GM18909 (cell line): ENCODE results near the gene DYNAP.

ENCODE experiments used
- ATAC-seq: cut with Tn5 transposase; IDR thresholded peaks from one replicate; pipeline ENCODE4 v1.9.1; 2021; ENCODE audit warnings: mild to moderate bottlenecking; ENCODE audit not compliant: unreplicated experiment, poor library complexity

The DYNAP gene

DNA sequence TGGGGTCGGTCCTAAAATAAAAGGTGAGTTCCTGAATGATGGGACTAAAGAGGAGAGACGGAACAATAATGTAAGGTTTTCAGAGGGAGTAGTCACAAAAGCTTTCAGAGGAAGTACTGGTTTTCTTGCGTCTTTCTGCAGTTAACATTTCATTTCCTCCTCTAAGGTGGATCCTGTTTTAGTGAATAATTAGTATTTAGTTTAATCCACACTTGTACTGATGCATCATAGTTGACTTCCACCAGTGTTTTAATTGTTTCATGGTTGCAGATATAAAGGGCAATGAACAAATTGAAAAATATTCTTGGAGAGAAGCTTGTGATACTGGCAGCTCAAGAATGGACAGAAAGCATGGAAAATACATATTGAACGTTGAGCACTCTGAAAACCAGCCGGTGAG lies at the start of gene DYNAP:
Gene DYNAP, plus strand, starts transcription at position 301 of the 400 bp plus-strand sequence. Its CDS starts 38 bp downstream, at position 339.
- ATAC-seq: no peak

- ATAC-seq: no peak
These were observed 39.5 kb upstream of the DYNAP start for GRCh38 chr18:54551590-54551989.

DNA sequence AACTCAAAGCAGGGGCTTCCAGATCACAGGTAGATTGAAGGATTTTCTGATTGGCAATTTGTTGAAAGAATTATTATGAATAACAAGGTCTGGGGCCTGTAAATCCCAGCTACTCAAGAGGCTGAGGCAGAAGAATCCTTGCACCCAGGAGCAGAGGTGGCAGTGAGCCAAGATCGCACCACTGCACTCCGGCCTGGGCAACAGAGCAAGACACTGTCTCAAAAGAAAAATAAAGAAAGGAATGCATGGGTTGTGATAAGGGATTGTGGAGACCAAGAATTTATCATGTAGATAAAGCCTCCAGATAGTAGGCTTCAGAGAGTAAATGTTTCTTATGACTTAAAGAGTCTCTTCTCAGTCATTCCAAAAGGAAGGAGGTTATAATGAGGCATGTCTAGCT lies 35.8 kb upstream of the DYNAP start:
- no peak for ATAC-seq

DNA sequence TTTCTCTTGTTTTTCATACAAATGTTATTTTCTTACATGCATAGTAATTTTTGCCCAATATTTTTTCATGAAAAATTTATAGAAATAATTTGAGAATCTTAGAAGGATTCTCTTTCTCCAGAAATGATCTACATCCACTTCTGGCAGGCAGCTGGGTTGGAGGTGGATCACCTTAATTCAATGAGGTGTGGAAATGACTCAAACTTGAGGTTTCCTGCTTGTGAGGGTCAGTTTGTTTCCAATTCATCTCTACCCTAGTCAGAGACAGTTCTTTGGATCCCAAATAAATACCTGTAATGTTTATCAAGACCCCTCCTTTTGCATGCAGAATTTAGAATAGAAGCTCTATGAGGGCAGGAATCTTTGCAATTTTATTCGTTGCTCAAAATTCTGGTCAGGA lies 35.0 kb upstream of the DYNAP start:
- ATAC-seq: no peak

- no peak for ATAC-seq
These were observed 33.1 kb upstream of the DYNAP start for GRCh38 chr18:54557958-54558357.

DNA sequence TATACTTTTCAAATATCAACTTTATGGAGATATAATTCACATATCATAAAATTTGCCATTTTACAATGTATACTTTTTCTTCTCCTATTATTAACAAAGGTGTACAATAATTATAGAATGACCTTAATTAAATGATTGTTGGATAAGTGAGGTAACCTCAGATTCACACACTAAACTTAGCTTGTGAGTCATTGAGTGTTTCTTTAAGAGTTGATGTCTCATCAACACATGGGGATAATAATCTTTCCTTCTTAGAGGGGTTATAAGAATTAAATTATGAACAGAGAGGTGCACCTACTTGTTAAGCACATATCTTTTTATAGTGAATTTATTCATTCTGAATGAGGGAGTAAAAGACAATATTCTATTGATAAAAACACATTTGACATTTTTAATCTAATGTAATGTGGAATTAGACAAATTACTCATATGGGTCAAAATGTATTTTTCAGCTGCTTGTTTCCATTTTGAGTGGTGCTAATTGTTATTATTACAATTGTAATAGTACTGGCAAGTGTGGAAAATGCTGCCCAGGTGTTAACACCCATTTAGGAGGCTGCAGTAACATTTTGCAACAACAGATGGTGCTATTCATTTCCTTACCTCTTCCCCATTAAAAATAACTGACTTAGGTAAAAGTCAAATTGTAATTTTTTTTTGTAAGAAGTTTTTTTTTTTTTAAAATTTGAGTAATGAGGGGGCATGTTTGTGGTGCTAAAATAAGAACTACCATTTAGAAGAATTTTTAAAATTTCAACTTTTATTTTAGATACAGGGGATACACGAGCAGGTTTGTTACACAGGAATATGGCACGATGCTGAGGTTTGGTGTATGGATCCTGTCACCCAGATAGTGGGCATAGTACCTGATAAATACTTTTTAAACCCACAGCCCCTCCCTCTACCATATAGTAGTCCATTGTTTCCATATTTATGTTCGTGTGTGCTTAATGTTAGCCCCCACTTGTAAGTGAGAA lies 32.1 kb upstream of the DYNAP start:
- no peak for ATAC-seq

DNA sequence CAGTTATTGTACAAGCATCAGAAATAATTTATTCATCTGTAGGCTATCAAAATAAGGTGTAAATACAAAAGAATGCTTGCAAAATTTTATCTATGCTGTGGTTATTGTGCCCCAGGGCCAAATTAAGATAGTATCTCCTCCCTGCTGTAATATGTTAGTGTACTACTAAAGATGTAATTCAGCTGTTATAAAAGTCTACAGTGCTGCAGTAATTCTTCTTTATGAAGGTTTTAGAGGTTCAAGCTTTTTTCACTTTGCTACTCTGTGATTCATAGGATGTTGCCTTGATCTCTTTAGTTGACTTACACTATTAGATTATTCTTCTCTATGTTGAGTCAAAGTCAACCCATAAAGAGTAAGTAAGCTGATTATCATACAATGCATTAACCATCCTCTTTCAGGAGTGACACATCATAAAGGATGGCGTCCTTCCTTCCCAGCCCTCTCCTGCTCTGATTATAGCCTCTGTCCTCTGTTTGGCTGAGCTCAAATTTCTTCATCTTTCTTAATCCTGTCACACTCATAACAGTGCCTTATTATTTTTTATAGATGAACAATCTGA lies 29.3 kb upstream of the DYNAP start:
- ATAC-seq: no peak

DNA sequence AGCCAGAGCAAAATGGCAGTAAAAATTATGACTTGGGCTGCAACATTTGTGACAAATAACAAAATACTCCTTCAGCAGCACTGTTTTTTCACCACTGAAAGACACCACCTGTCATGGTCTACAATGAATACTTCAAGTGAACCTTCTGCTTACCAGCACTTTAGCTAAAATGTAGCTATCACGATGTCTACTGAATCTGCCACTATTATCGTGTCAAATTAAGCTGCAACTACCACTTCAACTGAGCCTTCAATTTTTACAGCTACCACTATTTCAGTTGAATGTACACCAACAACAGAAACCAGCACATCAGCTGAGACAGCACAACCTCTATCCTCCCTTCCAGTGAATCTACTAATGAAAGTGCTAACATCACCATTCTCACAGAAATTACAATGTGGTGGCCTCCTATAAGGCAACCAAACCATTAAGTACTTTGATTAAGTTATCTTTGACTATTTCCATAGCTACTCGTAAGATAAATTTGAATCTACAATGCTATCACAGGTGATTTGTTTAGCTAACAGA lies 10.8 kb upstream of the DYNAP start:
- no peak for ATAC-seq

DNA sequence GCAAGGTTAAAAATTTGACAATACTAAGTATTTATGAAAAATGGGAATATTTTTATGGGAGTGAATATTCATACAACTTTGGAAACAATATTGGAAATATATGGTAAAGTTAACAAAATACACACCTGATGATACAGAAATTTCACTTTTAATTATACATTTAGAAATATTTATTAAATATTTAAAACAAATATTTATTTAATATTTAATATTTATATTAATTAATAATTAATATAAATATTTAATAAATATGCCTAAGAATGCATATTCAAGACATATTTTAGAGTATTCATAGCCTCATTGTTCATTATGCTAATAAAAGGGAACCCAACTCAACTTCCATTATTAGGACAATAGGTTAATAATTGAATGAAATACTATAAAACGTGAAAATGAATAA lies 7.0 kb upstream of the DYNAP start:
- no peak for ATAC-seq

GRCh38 chr18:54585743-54586142 lies 5.3 kb upstream of the DYNAP start:
- no peak for ATAC-seq

- ATAC-seq: no peak
These were observed 13.2 kb downstream of the DYNAP start for GRCh38 chr18:54604211-54604610.

GRCh38 chr18:54606835-54607212 lies 15.8 kb downstream of the DYNAP start:
- ATAC-seq: no peak

DNA sequence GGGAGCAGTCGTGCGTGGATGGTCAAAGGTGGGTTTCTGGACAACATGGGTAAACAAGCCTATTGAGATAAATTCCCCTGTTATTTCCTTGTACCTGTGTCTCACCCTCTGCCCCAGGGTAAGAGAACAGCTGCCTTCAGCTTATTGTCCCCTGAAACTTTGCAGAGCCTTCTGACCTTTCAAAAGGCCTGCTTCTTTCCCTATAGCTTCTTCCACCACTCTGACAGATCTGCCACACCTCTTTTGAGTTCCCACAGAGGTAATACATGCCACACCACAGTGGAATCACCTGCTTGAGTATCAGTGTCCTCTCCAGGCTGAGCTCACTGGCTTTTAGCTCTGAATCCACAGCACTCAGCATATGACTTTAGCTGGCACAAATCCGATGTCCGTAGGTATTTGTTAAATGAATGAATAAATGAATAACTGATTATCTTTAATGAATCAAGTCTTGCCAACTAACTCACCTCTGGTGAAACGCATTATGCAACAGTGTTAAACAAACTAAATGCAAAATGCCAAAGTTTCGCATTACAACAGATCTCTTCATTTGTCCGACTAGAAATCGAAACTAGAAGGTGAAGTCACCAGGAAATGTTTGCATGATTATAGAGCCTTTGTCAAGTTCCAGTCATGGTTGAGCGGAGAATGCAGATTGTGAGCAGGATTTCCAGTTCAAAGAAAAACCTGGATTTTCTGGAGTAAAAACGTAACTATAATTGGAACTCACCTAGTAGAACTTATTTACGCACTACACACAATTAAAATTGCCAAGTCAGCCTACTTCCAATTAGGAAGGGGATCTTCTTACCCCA lies 16.4 kb downstream of the DYNAP start:
- ATAC-seq: no peak

DNA sequence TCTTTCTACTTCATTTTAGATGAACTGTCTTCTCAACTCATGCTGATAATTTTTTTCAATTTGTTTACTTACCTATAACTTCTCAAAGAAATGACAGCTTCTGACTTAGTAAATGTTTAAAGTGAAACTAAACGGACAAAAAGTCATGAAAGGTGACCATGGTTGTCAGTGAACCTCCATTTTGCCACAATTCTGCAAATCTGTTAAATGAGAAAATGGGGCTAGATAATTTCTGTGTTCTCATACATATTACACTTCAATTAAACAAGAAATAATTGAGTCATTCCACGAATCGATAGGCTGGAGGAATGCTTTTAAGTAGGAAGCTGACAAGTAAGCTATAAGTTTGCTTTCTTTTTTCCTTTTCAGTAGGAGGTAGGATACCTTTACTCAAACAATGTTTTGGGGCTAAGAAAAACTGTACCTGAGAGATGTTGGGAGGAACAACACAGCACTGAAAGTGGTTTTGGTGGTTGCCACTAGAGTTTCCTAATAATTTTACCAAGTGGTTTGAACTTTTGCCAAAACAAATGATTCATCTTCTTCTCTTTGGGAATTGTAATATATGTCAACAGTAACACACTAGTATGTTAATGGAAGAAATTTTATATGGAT lies 17.1 kb downstream of the DYNAP start:
- no peak for ATAC-seq

GRCh38 chr18:54611816-54612215 lies 20.8 kb downstream of the DYNAP start:
- ATAC-seq: no peak

DNA sequence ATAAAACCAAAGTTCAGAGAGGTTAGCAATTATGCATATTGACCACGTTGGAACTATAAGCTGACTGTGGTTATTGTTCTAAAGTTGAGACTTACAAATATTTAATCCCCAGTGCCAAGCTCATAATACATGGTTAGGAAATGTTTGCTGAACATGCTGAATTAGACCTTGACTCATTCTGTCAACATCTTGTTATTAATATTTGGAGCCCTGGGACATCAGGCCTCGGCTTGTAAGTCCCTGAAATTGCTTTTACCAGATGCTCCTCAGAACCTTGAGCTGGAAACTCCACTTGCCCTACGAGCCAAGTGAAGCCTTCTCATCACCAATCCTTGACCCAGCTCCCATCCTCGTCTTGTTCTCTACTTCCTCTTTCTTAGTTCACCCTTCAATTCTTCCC lies 21.2 kb downstream of the DYNAP start:
- ATAC-seq: no peak

- ATAC-seq: no peak
These were observed 22.1 kb downstream of the DYNAP start for GRCh38 chr18:54613174-54613573.

DNA sequence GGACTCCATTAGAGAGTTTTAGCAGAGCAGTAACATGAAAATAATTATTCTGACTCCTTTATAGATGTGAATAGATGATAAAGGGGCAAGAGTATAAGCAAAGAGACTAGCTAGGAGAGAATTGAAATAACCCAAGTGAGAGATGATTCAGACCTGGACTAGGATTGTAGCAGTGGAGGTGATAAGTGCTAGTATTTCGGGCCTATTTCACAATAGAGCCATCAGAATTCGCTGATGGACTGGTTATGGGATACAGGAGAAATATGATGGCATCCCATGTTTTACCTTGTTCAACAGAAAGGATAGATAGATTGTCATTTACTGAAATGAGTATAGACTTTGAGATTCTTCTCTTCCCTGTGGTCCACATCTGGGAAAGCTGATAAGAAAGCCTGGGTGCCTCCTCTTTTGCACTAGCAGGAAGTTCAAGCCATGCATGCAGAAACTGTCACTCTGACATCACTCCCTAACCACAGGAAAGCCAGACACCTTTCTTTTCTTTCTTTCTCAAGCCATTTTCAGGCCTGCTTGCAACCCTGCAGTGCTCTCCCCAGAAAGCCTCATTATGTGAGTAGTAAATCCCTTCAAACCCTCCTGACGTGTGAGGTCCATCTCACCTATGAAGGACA lies 25.3 kb downstream of the DYNAP start:
- peak; percentile 73 for ATAC-seq

DNA sequence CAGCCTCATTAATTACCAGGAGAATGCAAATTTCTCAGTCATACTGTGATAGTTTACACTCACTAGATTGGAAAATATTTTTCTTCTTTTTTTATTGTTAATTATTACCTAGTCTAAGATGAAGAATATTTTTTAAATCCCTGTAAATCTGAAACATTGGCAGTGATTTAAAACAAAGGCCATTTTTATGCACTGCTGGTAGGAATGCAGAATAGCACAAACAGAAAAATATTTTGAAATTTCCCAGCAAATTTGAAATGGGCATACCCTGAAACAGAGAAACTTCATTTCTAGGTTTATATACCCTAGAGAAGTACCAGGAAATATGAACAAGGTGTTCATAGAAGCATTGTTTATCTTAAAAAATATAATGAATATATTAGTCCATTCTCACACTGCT lies 31.0 kb downstream of the DYNAP start:
- no peak for ATAC-seq

GRCh38 chr18:54626779-54627178 lies 35.7 kb downstream of the DYNAP start:
- ATAC-seq: no peak
